ENCODE measurements around the gene MAJIN. TPM values are rescaled to one million over a fixed set of nuclear protein-coding genes. Genes with fewer than 3 reads are reported as not detected.

Gene MAJIN

Small RNA genes lying within 50 kb of the gene (small RNA-seq; reads per million reads assigned to genes)
- gene MIR6749 (ENCODE audit: insufficient read depth) (not detected), gene MIR6750 (ENCODE audit: insufficient read depth) (6.3 reads per million, percentile 33 among the genes with 10 or more reads in this experiment), gene MIR6879 (ENCODE audit: insufficient read depth) (2.4 reads per million)
